Fibroblast of pulmonary artery (primary cell): ENCODE data around the gene ADAMTSL1.
"Not testable (repeated sequence)": the region's sequence is repeated elsewhere in the genome, so short reads cannot be mapped to it uniquely, and the experiment has no call there.

ENCODE experiments used
- DNase-seq: peaks from one replicate; pipeline ENCODE4 v3.0.0-alpha.2; 2010; ENCODE audit warnings: low read depth
- H3K4me3 ChIP-seq: replicated peaks from 2 replicates; pipeline ENCODE4 v1.5.1; 2011; ENCODE audit warnings: low read depth, mild to moderate bottlenecking, control low read depth, low read length, moderate library complexity
- TF ChIP-seq, protein P1 (sequence below): IDR thresholded peaks from 2 replicates; pipeline ENCODE4 v1.5.1; 2011; ENCODE audit warnings: mild to moderate bottlenecking, control low read depth, low read length, inconsistent platforms; ENCODE audit errors: missing control alignments

ADAMTSL1 gene

DNA sequence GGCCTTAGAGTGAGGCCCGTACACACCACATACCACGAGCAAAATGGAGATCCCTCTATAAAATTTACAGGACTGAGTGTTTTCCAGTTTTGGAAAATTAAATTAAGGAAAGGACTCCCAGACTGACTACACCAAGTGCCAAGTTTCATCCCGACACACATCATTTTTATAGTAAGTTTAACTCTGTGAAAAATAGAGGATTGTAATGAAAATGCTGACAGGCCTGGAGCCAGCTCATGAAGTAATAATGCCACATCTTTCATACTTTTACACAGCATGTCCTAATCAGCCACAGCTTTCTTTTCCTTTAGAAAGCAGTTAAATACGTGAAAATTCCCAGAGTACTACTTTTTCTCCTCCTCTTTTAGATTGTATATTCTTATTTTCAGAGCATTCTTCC lies 389.8 kb downstream of the ADAMTSL1 start:
- TF ChIP-seq, protein P1, sequence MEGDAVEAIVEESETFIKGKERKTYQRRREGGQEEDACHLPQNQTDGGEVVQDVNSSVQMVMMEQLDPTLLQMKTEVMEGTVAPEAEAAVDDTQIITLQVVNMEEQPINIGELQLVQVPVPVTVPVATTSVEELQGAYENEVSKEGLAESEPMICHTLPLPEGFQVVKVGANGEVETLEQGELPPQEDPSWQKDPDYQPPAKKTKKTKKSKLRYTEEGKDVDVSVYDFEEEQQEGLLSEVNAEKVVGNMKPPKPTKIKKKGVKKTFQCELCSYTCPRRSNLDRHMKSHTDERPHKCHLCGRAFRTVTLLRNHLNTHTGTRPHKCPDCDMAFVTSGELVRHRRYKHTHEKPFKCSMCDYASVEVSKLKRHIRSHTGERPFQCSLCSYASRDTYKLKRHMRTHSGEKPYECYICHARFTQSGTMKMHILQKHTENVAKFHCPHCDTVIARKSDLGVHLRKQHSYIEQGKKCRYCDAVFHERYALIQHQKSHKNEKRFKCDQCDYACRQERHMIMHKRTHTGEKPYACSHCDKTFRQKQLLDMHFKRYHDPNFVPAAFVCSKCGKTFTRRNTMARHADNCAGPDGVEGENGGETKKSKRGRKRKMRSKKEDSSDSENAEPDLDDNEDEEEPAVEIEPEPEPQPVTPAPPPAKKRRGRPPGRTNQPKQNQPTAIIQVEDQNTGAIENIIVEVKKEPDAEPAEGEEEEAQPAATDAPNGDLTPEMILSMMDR, result no peak
- no peak for DNase-seq

DNA sequence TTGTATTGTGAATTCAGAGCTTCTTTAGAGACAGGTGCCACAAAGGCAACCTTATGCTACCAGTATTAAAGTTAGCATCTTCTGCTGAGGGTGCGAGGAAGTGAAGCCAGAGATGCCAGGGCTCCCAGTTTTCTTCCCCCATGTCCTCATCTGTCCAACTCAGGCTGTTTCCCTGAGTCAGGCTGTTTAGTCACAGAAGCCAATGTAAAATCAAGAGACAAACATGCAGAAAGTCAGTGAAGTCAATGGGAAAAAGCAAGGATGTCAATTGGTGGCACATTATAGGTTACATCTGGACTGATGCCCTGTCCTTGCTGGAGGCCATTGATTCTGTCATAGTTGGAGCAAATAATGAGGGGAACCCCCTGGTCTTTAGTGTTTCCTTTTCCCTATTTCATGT lies 390.6 kb downstream of the ADAMTSL1 start:
- DNase-seq, result no peak
- H3K4me3 ChIP-seq, result no peak overlapping the region
- TF ChIP-seq, protein P1, result no peak

More for the DNA sequence above, 389.8 kb downstream of the ADAMTSL1 start:
- H3K4me3 ChIP-seq, result no peak overlapping the region

DNA sequence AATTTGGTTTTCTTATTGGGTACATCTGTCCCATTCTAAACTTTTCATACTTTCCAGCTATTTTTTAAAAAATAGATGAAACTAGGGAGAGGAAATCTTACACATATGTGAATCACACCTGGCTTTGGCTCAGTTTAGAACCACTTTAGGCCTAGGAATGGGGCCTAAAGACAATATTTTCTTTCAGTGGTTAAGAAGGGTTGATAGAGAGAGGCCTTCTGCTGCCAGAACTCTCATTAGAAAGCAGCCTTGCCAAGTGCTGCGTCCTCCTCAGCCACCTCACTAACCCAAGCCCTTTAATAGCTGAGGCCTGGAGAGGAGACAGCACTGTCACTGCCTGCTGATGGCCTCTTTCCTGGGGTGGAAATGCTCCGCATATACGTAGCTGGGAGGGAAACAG lies 391.6 kb downstream of the ADAMTSL1 start:
- no peak for DNase-seq
- no peak overlapping the region for H3K4me3 ChIP-seq
- TF ChIP-seq, protein P1, result no peak

DNA sequence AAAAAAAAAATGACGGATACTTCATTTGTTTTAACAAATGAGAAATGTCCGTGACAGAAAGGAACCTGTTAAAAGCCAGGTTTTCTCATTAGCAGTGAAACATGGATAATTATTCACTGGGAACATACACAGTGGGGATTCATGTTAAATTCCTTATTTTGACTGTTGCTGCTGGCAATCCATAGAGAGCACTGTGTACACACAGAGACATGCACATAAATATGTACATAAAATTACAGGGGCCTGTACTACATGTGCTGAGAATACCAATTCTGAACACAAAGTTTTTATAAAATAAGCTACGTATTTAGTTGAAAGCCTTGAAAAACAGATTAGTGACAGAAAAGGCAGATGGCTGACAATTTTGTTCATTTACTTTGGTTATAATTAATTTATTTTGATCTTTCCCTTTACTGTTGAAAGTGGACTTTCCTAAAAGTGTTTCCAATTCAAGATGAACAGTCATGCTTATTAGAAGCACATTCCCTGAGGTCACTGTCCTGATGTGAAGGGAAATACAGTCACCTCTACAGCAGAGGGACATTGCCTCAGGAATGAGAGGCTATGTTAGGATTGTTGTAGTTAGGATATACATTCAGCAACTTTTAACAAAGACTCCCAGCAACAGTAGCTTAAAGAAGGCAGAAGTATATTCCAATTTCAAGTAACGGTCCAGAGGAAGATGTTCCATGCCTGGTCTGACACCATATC lies 392.3 kb downstream of the ADAMTSL1 start:
- DNase-seq, result no peak
- TF ChIP-seq, protein P1, result no peak
- no peak overlapping the region for H3K4me3 ChIP-seq

DNA sequence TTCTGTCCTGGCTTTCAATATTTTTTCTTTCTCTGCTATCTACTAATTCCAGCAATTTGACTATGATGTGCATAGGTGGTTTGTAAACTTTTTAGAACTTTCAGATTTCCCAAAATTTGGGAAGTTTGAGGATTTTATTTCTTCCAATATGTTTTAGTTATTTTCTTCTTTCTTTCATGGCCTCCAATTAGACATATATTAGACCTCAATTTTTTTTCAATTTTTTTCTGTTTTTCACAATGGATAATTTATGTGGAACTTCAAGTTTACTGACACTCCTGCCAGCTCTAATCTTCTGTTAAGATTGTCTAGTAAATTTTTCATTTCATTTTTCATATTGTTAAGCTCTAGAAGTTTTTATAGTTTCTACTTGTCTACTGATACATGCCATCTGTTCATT lies 395.8 kb downstream of the ADAMTSL1 start:
- no peak overlapping the region for H3K4me3 ChIP-seq

DNA sequence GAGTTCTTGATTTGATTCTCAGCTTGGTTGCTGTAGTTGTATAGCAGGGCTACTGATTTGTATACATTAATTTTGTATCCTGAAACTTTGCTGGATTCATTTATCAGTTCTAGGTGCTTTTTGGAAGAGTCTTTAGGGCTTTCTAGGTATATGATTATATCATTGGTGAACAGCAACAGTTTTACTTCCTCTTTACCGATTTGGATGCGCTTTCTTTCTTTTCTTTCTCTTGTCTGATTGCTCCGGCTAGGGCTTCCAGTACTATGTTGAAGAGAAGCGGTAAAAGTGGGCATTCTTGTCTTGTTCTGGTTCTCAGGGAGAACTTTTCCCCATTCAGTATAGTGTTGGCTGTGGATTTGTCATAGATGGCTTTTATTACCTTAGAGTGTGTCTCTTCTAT lies 400.1 kb downstream of the ADAMTSL1 start:
- no peak overlapping the region for H3K4me3 ChIP-seq
- no peak for DNase-seq
- TF ChIP-seq, protein P1, result no peak

More for the DNA sequence above, 395.8 kb downstream of the ADAMTSL1 start:
- DNase-seq, result no peak
- TF ChIP-seq, protein P1, result no peak

DNA sequence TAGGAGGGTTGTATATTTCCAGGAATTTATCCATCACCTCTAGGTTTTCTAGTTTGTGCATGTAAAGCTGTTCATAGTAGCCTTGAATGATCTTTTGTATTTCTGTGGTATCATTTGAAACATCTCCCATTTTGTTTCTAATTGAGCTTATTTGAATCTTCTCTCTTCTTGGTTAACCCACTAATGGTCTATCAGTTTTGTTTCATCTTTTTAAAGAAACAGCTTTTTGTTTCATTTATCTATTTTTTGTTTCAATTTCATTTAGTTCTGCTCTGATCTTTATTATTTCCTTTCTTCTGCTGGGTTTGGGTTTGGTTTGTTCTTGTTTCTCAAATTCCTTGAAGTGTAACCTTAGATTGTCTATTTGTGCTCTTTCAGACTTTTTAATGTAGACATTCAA lies 401.0 kb downstream of the ADAMTSL1 start:
- not testable (repeated sequence) for H3K4me3 ChIP-seq, DNase-seq
